HUES6 (cell line): ENCODE data around the gene SHISA6.

ENCODE experiments used
- H3K27ac ChIP-seq: 2 replicates; pipeline ENCODE4 v1.7.0; 2013; ENCODE audit warnings: low read depth, mild to moderate bottlenecking, low read length, inconsistent platforms
- H3K27me3 ChIP-seq: 2 replicates; pipeline ENCODE4 v1.6.1; 2013; ENCODE audit warnings: low read length; ENCODE audit not compliant: control insufficient read depth, insufficient read depth
- H3K36me3 ChIP-seq: 2 replicates; pipeline ENCODE4 v1.6.1; 2013; ENCODE audit warnings: low read length; ENCODE audit not compliant: control insufficient read depth, insufficient read depth
- H3K4me1 ChIP-seq: 2 replicates; pipeline ENCODE4 v1.6.1; 2013; ENCODE audit warnings: low read length; ENCODE audit not compliant: control insufficient read depth, insufficient read depth
- H3K4me3 ChIP-seq: 2 replicates; pipeline ENCODE4 v1.5.1; 2013; ENCODE audit warnings: low read depth, low read length
- H3K9ac ChIP-seq: one replicate; pipeline ENCODE4 v1.6.1; 2013; ENCODE audit warnings: mild to moderate bottlenecking, low read length
- H3K9me3 ChIP-seq: 2 replicates; pipeline ENCODE4 v1.6.1; 2013; ENCODE audit warnings: low read depth, low read length; ENCODE audit not compliant: control insufficient read depth, insufficient read depth

The SHISA6 gene

GRCh38 chr17:11282586-11282985 lies 41.6 kb downstream of the SHISA6 start:
- no peaks in the 10 kb centered on the region for H3K27me3 ChIP-seq
- no peaks in the 10 kb centered on the region for H3K36me3 ChIP-seq
- H3K9me3 ChIP-seq: peaks cover 3% of the 10 kb centered on the region
- peaks cover 3% of the 10 kb centered on the region for H3K4me1 ChIP-seq
- no peak overlapping the region for H3K27ac ChIP-seq
- H3K9ac ChIP-seq: no peak overlapping the region
- H3K4me3 ChIP-seq: no peak overlapping the region

- H3K4me3 ChIP-seq: no peak overlapping the region
- H3K4me1 ChIP-seq: peaks cover 3% of the 10 kb centered on the region; the same call in 1 of the 2 replicates
- no peak overlapping the region for H3K9ac ChIP-seq
- H3K9me3 ChIP-seq: peaks cover 3% of the 10 kb centered on the region
- no peaks in the 10 kb centered on the region for H3K27me3 ChIP-seq
- no peaks in the 10 kb centered on the region for H3K36me3 ChIP-seq
- no peak overlapping the region for H3K27ac ChIP-seq
Measured at GRCh38 chr17:11284811-11285210, 43.8 kb downstream of the SHISA6 start.

DNA sequence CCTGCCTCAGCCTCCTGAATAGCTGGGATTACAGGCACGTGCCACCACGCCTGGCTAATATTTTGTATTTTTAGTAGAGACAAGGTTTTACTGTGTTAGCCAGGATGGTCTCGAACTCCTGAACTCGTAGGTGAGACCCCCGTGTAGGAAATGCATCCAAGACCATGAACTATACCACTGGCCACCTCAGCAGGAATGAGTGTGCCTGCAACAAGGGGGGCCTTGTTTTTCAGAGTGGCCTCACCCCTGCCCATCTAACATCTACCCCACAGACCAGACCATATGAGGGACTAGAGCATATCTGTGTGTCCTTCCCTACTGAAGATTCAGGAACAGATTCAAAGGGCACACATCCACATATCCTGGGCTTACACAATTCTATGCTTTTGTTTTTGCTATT lies 44.9 kb downstream of the SHISA6 start:
- H3K4me3 ChIP-seq: no peak overlapping the region

DNA sequence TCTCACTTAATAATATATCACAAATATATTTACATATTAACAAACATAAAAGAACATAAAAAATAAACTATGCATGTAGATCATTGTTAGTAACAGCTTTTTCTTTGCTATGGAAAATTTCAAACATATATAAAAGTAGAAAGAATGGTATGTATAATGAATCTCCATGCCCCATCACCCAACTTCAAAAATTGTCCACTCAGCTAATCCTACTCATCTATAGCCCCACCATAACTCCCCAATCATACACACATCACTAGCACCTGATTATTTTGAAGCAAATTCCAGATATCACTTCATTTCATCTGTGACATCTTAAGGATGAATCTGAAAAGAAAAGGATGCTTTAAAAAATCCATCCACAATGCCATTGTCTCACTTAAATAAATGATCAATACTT lies 46.8 kb downstream of the SHISA6 start:
- no peak overlapping the region for H3K27ac ChIP-seq
- no peaks in the 10 kb centered on the region for H3K36me3 ChIP-seq
- H3K9ac ChIP-seq: no peak overlapping the region
- no peak overlapping the region for H3K4me3 ChIP-seq
- H3K27me3 ChIP-seq: no peaks in the 10 kb centered on the region
- H3K4me1 ChIP-seq: peaks cover 3% of the 10 kb centered on the region; the same call in 1 of the 2 replicates
- H3K9me3 ChIP-seq: no peaks in the 10 kb centered on the region

More for the DNA sequence above, 44.9 kb downstream of the SHISA6 start:
- no peak overlapping the region for H3K27ac ChIP-seq
- H3K36me3 ChIP-seq: no peaks in the 10 kb centered on the region
- peaks cover 3% of the 10 kb centered on the region; the same call in 1 of the 2 replicates for H3K4me1 ChIP-seq
- no peak overlapping the region for H3K9ac ChIP-seq
- H3K9me3 ChIP-seq: no peaks in the 10 kb centered on the region; the same call in 1 of the 2 replicates
- H3K27me3 ChIP-seq: no peaks in the 10 kb centered on the region

DNA sequence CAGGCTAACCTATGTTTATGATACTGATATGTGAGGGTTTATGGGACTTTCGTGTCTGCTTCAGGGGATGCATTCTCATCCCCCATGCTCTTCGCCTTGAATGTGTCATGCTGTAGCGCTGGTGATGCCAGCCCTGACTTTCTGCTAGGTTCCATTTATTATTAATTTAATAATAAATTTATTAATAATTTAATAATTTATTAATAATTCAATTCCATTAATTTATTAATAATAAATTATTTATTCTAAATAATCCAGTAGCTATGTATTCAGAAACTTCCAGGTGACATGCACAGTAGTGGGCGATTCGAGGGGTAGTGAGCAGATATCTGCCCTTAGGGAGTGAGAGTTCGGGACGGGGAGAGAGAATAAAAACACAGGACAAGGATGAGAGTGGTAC lies 49.8 kb downstream of the SHISA6 start:
- H3K4me1 ChIP-seq: peaks cover 3% of the 10 kb centered on the region; the same call in 1 of the 2 replicates
- no peak overlapping the region for H3K4me3 ChIP-seq
- no peak overlapping the region for H3K27ac ChIP-seq
- H3K36me3 ChIP-seq: no peaks in the 10 kb centered on the region
- H3K9me3 ChIP-seq: no peaks in the 10 kb centered on the region
- H3K9ac ChIP-seq: no peak overlapping the region
- no peaks in the 10 kb centered on the region for H3K27me3 ChIP-seq

DNA sequence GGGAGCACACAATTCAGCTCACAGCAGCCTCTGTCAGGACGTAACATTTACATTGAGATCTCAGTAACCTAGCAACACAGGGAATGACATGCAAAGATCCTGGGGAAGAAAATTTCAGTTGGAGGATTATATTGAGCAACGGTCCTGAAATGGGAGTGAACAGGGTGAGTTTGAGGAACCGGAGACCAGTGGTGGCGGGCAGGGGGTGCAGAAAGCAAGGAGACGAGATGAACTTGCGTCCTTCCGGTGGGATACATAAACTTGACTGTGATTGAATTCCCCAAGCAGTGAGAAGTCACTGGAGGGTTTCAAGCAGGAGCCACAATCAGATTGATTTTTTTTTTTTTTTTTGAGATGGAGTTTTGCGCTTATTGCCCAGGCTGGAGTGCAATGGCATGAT lies 51.5 kb downstream of the SHISA6 start:
- H3K36me3 ChIP-seq: no peaks in the 10 kb centered on the region
- H3K4me3 ChIP-seq: no peak overlapping the region
- H3K27ac ChIP-seq: no peak overlapping the region
- H3K9ac ChIP-seq: no peak overlapping the region
- H3K9me3 ChIP-seq: no peaks in the 10 kb centered on the region
- H3K27me3 ChIP-seq: no peaks in the 10 kb centered on the region
- H3K4me1 ChIP-seq: no peaks in the 10 kb centered on the region

DNA sequence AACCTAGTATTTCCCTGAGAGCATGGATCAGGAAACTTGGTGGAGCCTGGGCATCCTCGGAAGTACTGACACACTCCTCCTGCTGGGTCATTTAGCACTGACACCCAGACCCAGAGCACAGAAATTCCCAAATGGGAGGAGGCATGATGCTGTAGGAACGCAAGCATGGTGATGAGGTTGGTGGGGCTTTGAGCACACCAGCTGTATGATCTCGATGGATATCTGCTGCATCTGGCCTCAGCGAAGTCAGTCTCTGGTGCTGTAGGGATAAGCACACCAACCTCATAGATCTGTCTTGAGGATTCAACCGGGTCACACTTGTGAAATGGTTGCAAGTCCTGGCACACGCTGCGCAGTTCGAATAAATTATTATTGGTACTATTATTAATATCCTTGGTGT lies 52.5 kb downstream of the SHISA6 start:
- Histone ChIP-seq H3K27me3 (no peaks in the 10 kb centered on the region), H3K4me1 (no peaks in the 10 kb centered on the region), H3K9me3 (no peaks in the 10 kb centered on the region), H3K27ac (no peak overlapping the region), H3K4me3 (no peak overlapping the region), H3K36me3 (no peaks in the 10 kb centered on the region), H3K9ac (no peak overlapping the region)

- no peak overlapping the region for H3K9ac ChIP-seq
Measured at GRCh38 chr17:11294826-11295225, 53.8 kb downstream of the SHISA6 start.

GRCh38 chr17:11296994-11297393 lies 56.0 kb downstream of the SHISA6 start:
- Histone ChIP-seq H3K4me1 (no peaks in the 10 kb centered on the region), H3K4me3 (no peak overlapping the region), H3K9ac (no peak overlapping the region), H3K27ac (no peak overlapping the region), H3K9me3 (no peaks in the 10 kb centered on the region), H3K27me3 (0 out of 2 replicates have a peak, but pooled peaks cover 3% of the 10 kb centered on the region), H3K36me3 (no peaks in the 10 kb centered on the region)

More at GRCh38 chr17:11294826-11295225, 53.8 kb downstream of the SHISA6 start:
- Histone ChIP-seq H3K27me3 (0 out of 2 replicates have a peak, but pooled peaks cover 3% of the 10 kb centered on the region), H3K27ac (no peak overlapping the region), H3K36me3 (no peaks in the 10 kb centered on the region), H3K4me3 (no peak overlapping the region), H3K4me1 (no peaks in the 10 kb centered on the region), H3K9me3 (no peaks in the 10 kb centered on the region)

DNA sequence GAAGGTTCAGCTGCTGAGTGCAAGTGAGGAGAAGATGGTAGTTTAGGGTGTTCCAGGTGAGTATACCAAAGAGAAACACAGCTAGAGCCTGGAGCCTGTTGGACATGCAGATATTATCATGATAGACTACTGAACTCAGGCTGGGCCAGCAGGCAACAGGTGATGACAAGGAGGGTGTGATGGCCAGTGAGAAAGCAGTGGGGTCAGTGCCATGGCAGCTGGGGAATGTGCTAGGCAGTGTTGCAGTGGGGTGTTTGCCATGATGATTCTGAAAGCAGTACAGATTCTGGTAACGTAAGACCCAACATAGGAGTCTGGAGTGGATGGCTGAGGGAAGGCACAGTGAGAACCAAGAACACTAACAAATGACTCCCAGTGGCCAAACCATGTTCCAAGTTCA lies 57.4 kb downstream of the SHISA6 start:
- H3K4me3 ChIP-seq: no peak overlapping the region

DNA sequence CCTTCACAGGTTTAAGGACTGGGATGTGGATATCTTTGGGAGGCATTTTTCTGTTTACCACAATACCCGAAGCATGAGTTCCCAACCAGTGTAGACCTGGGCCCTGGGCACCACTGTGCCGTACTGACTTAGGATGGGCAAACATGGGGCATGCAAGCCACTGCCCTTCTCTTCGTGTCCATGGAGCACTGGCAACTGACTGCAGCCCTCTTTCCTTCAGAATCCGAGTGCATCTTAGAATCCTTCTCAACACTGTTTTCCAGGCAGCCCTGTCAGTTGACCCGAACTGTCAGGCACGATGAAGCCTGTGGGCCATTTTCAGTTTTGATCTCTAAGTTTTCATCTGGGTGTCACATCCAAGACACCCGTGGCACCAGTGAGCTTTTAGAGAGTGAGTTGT lies 59.2 kb downstream of the SHISA6 start:
- Histone ChIP-seq H3K27me3 (0 out of 2 replicates have a peak, but pooled peaks cover 3% of the 10 kb centered on the region), H3K36me3 (no peaks in the 10 kb centered on the region), H3K9ac (no peak overlapping the region), H3K27ac (no peak overlapping the region), H3K9me3 (no peaks in the 10 kb centered on the region), H3K4me1 (no peaks in the 10 kb centered on the region), H3K4me3 (no peak overlapping the region)

More for the DNA sequence above, 57.4 kb downstream of the SHISA6 start:
- no peaks in the 10 kb centered on the region for H3K36me3 ChIP-seq
- H3K4me1 ChIP-seq: no peaks in the 10 kb centered on the region
- H3K9me3 ChIP-seq: no peaks in the 10 kb centered on the region
- no peak overlapping the region for H3K9ac ChIP-seq
- H3K27ac ChIP-seq: no peak overlapping the region
- H3K27me3 ChIP-seq: 0 out of 2 replicates have a peak, but pooled peaks cover 3% of the 10 kb centered on the region

- Histone ChIP-seq H3K27ac (no peak overlapping the region), H3K36me3 (no peaks in the 10 kb centered on the region), H3K4me3 (no peak overlapping the region), H3K4me1 (no peaks in the 10 kb centered on the region), H3K9me3 (no peaks in the 10 kb centered on the region), H3K9ac (no peak overlapping the region), H3K27me3 (0 out of 2 replicates have a peak, but pooled peaks cover 3% of the 10 kb centered on the region)
Measured at GRCh38 chr17:11300738-11301137, 59.7 kb downstream of the SHISA6 start.
